Testis (tissue), 2 donors: ENCODE data around the gene MPHOSPH6.

Experiments
- CTCF ChIP-seq, 3 experiments: fragments of 450-650 bp in 2 of 3; fragments of 200-600 bp in 1 of 3; sonication (generic) in 1 of 3; IDR thresholded peaks; one replicate each; pipeline ENCODE4 v1.5.1; 2016 to 2019; ENCODE audit warnings: antibody characterized with exemption in 3 of 3, mild to moderate bottlenecking in 2 of 3, moderate library complexity in 1 of 3
- POLR2A ChIP-seq: fragments of 450-650 bp; IDR thresholded peaks from one replicate; pipeline ENCODE4 v1.6.1; 2017; ENCODE audit warnings: antibody characterized with exemption, mild to moderate bottlenecking, moderate library complexity

- TF ChIP-seq CTCF (IDR thresholded peaks at IDR 0.05) = no peak
- TF ChIP-seq POLR2A = no peak
Observed at GRCh38 chr16:82192665-82193064, 22.6 kb upstream of the MPHOSPH6 start.
